Suprapubic skin (tissue), 3 donors: ENCODE measurements around the gene ANG.

Source experiments
- CTCF ChIP-seq, 2 donors: fragments of 200-600 bp in 1 of 2; fragments of 450-650 bp in 1 of 2; sonication (generic) in 1 of 2; IDR thresholded peaks; one replicate each; pipeline ENCODE4 v1.5.1; 2016 to 2019; ENCODE audit warnings: antibody characterized with exemption in 2 of 2, mild to moderate bottlenecking in 1 of 2, moderate library complexity in 1 of 2
- POLR2AphosphoS5 ChIP-seq, 3 donors: sonication (generic); formaldehyde crosslinking; IDR thresholded peaks; one replicate each; pipeline ENCODE4 v1.6.1; 2017; ENCODE audit warnings: antibody characterized with exemption in 3 of 3

- TF ChIP-seq CTCF (IDR thresholded peaks at IDR 0.05) (no peak), POLR2AphosphoS5 (IDR thresholded peaks at IDR 0.05) (no peak)
These were observed 30.3 kb upstream of the ANG start for GRCh38 chr14:20658246-20658645.
